Psoas muscle (tissue), 8 donors: ENCODE measurements around the gene SLC16A6. TPM values are rescaled to one million over a fixed set of nuclear protein-coding genes. Genes with fewer than 3 reads are reported as not detected.
"Not testable (repeated sequence)": the region's sequence is repeated elsewhere in the genome, so short reads cannot be mapped to it uniquely, and the experiment has no call there.

ENCODE experiments used
- ATAC-seq, 4 donors: fragments of 200-7000 bp; cut with Tn5 transposase; one replicate each; pipeline ENCODE4 v1.9.1; 2020; ENCODE audit warnings: moderate library complexity in 3 of 4, mild to moderate bottlenecking in 2 of 4
- DNase-seq, 2 donors: peaks; one replicate each; pipeline ENCODE4 v3.0.0-alpha.2; 2020
- H3K27ac ChIP-seq: fragments of 200-600 bp; one replicate; pipeline ENCODE4 v1.8.0; 2022
- H3K27me3 ChIP-seq, 3 donors: fragments of 200-600 bp in 1 of 3; one replicate each; pipeline versions ENCODE4 v1.6.1 to v1.8.0; 2013 to 2022; ENCODE audit warnings: low read length in 2 of 3, mild to moderate bottlenecking in 2 of 3, moderate library complexity in 1 of 3; ENCODE audit not compliant: insufficient read depth in 3 of 3
- H3K36me3 ChIP-seq, 2 donors: fragments of 200-600 bp in 1 of 2; one replicate each; pipeline versions ENCODE4 v1.6.1 to v1.8.0; 2013 to 2022; ENCODE audit warnings: low read depth in 1 of 2, mild to moderate bottlenecking in 1 of 2, moderate library complexity in 1 of 2; ENCODE audit not compliant: insufficient read depth in 1 of 2
- H3K4me1 ChIP-seq: fragments of 200-600 bp; one replicate; pipeline ENCODE4 v1.8.0; 2022
- H3K4me3 ChIP-seq: fragments of 200-600 bp; one replicate; pipeline ENCODE4 v1.8.0; 2022; ENCODE audit warnings: mild to moderate bottlenecking
- H3K9me3 ChIP-seq: fragments of 200-600 bp; one replicate; pipeline ENCODE4 v1.8.0; 2022
- CTCF ChIP-seq: fragments of 200-600 bp; IDR thresholded peaks from one replicate; pipeline ENCODE4 v1.8.0; 2022; ENCODE audit warnings: antibody characterized with exemption
- WGBS, 3 donors: extraction: QIAGEN DNeasy Blood & Tissue Kit; methylation state at CpG; one replicate each; pipeline versions ENCODE4 v1.1.6 to v1.1.7; 2013; 5-methylcytosine and 5-hydroxymethylcytosine counted together
- intact Hi-C, 2 donors: fragments of 100-400 bp; cut with DNase I; formaldehyde crosslinking; loops; one replicate each; pipeline versions ENCODE4 v1.11.0 to v1.14.2; 2022
- long read RNA-seq, 2 donors: library from polyadenylated mRNA; unstranded; transcript quantifications; one replicate each; pipeline ENCODE4 v2.0.0, GENCODE V29; 2021
- polyA plus RNA-seq, 3 donors: library from polyadenylated mRNA; stranded (reverse); fragments of 200-250 nt; gene quantifications; one replicate each; pipeline ENCODE4 v1.2.3, GENCODE V29; 2013
- total RNA-seq, 4 donors: library from RNA; stranded (reverse); fragmentation: NEBNext Ultra II Directional in 2 of 4; extraction: Animal tissue kit (Norgen Biotek cat#: 25700) in 2 of 4; gene quantifications; one replicate each; pipeline versions ENCODE4 v1.2.1 to v1.2.4, GENCODE V29; 2021 to 2023
- donor health status: healthy with polysubstance abuse.
- donor health status: DM: no; HTN: no; CAD: no; lungs with moderate emphysema.
- donor health status: Bipolar disorder and iron deficiency.
- donor health status: healthy.
- donor health status: DM: yes; HTN: yes; CAD: no.
- donor health status: DM: no; HTN: no; CAD: no.
- donor health status: DM: no; HTN: no; CAD: no.
- donor health status: DM: yes; HTN: yes; CAD: no.

Gene SLC16A6
- total RNA-seq: 10 to 100 TPM in 1 of 4 donors, 1 to 10 TPM in 2, under 1 TPM in 1; 0.82 to 47.7 (median 6.4) TPM
- polyA plus RNA-seq: 10 to 100 TPM in 1 of 3 donors, under 1 TPM in 2; 0.75 to 31.1 (median 0.86) TPM
- long read RNA-seq, donor 1: 0 reads
- long read RNA-seq, donor 2, partial matches to known transcripts: 1 of 2 reads
- long read RNA-seq, donor 2, other reads (novel, unspliced or antisense): 0 of 2 reads

DNA sequence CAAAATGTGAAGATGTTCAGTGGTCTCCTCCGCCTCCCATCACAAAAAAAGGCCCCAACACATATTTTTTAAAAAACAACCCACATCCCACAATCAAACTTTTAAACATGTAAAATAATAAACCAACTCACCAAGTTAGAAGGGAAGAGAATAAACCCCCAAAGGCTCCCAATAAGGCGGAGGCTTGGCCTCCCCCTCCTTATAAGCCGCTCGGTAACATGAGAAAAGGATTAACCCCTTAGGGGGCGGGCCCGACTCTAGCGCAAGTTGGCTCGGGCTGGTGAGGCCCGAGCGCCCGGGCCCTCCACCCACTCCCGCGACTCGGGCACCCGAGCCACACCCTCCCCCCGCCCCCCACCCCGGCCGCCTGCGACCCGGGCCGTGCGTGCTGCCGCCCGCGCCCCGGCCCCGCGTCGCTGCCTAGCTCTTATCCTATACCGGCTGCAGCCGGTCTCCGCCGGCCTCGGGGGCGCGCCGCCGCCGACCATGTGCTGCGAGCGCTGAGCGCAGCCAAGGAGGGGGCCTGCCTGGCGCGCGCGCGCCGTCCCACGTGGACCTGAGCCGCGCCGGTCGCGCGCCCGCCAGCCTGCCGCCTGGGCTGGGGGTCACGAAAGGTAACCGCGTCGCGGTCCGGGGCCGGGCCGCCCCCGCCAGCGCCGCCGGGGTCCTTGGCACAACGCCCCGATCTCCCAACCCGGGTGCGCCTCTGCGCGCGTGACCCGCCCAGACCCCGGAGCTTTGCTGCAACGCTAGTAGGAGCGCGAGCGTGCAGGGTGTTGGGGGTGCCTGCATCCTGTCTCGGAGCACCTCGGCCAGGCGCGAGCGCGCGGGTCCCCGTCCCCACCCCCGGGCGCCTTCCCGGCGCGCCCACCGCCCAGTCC lies at the start of gene SLC16A6, which contains the start of gene ARSG:
TSS of gene SLC16A6 (minus strand) at position 173 of the 881 bp plus-strand sequence. CDS start 12,807 bp downstream, outside the sequence.
TSS of gene ARSG (plus strand) at position 541 of the 881 bp plus-strand sequence. CDS start 15,999 bp downstream, outside the sequence.
- Histone ChIP-seq H3K4me1 (peaks cover 14% of the 10 kb centered on the region), H3K27ac (peak within 1 kb of the TSS; percentile 90), H3K36me3 (no peaks in the 10 kb centered on the region), H3K9me3 (no peaks in the 10 kb centered on the region), H3K27me3 (no peaks in the 10 kb centered on the region), H3K4me3 (peak within 1 kb of the TSS; percentile 92)
- ATAC-seq: peak; percentile 76 to 82 (median 78)
- intact Hi-C loops: loop anchor here in 1 of 2 donors (2.0 kb wide), 2 partner anchors 28 to 88 kb away; no protein-coding TSS in a partner anchor
- 0 to 1% (median 1%) methylated on average over 24 to 96 of the region's 96 CpGs for WGBS, 3 donors
- peak; percentile 75 to 85 for DNase-seq
- no peak for TF ChIP-seq CTCF

GRCh38 chr17:68334393-68334792 lies 43.5 kb upstream of the SLC16A6 start:
- H3K27ac ChIP-seq: no peak overlapping the region
- H3K4me1 ChIP-seq: no peaks in the 10 kb centered on the region
- DNase-seq: no peak
- H3K27me3 ChIP-seq: no peaks in the 10 kb centered on the region
- no peak overlapping the region for H3K4me3 ChIP-seq
- TF ChIP-seq CTCF: no peak
- 96% methylated on average over 9 of the region's 9 CpGs for WGBS, 3 donors
- H3K9me3 ChIP-seq: peaks cover 8% of the 10 kb centered on the region
- peak in 2 of 4 donors; percentile 37 to 61 for ATAC-seq
- no peaks in the 10 kb centered on the region for H3K36me3 ChIP-seq
- intact Hi-C loops: no loop called here

DNA sequence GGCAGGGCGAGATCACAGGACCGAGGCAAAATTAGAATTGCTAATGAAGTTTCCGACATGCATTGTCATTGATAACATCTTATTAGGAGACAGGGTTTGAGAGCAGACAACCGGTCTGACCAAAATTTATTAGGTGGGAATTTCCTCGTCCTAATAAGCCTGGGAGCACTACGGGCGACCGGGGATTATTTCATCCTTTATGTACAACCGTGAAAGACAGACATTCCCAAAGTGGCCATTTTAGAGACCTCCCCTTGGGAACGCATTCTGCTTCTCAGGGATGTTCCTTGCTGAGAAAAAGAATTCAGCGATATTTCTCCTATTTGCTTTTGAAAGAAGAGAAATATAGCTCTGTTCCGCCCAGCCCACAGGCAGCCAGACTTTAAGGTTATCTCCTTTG lies 41.0 kb upstream of the SLC16A6 start:
- DNase-seq, H3K27ac ChIP-seq, H3K9me3 ChIP-seq, H3K4me1 ChIP-seq, ATAC-seq, H3K36me3 ChIP-seq, intact Hi-C loops, H3K4me3 ChIP-seq, H3K27me3 ChIP-seq: not testable (repeated sequence)
- 87 to 96% (median 95%) methylated on average over 12 of the region's 12 CpGs for WGBS, 3 donors

- H3K36me3 ChIP-seq: no peaks in the 10 kb centered on the region
- peaks cover 8% of the 10 kb centered on the region for H3K9me3 ChIP-seq
- no peak for TF ChIP-seq CTCF
- DNase-seq (no peak), ATAC-seq (no peak)
- H3K4me3 ChIP-seq: no peak overlapping the region
- intact Hi-C loops: loop anchor here (2.0 to 5.0 kb wide), 2 partner anchors 33 to 45 kb away; no protein-coding TSS in a partner anchor
- no peak overlapping the region for H3K27ac ChIP-seq
- H3K4me1 ChIP-seq: peaks cover 10% of the 10 kb centered on the region
- WGBS, 3 donors: 90 to 92% (median 92%) methylated on average over 7 of the region's 7 CpGs
- H3K27me3 ChIP-seq: no peaks in the 10 kb centered on the region
Observed at GRCh38 chr17:68329331-68329730, 38.4 kb upstream of the SLC16A6 start.

- Histone ChIP-seq H3K27ac (no peak overlapping the region), H3K36me3 (no peaks in the 10 kb centered on the region), H3K4me3 (no peak overlapping the region), H3K9me3 (peaks cover 8% of the 10 kb centered on the region), H3K27me3 (no peaks in the 10 kb centered on the region), H3K4me1 (peaks cover 13% of the 10 kb centered on the region)
- WGBS, 3 donors: 65 to 72% (median 70%) methylated on average over 4 of the region's 4 CpGs
- TF ChIP-seq CTCF: no peak
- intact Hi-C loops: loop anchor here (2.0 to 5.0 kb wide), 2 partner anchors 34 to 46 kb away; no protein-coding TSS in a partner anchor
- ATAC-seq (no peak), DNase-seq (no peak)
Observed at GRCh38 chr17:68328676-68329075, 37.7 kb upstream of the SLC16A6 start.
